MM.1S (cell line): ENCODE data around the gene TTLL3.

Experiments
- DNase-seq: peaks from one replicate; pipeline ENCODE4 v3.0.0-alpha.2; 2015
- H2AFZ ChIP-seq: fragments of 300-600 bp; sonication (generic); 2 replicates; pipeline ENCODE4 v1.6.0; 2016; ENCODE audit warnings: antibody characterized with exemption, low read length
- H3F3A ChIP-seq: fragments of 300-600 bp; sonication (generic); 2 replicates; pipeline ENCODE4 v1.6.1; 2016; ENCODE audit warnings: mild to moderate bottlenecking, antibody characterized with exemption, low read length, moderate library complexity, mixed read lengths; ENCODE audit not compliant: insufficient read depth
- H3K27ac ChIP-seq: fragments of 300-600 bp; sonication (generic); 2 replicates; pipeline ENCODE4 v1.5.1; 2016; ENCODE audit warnings: mild to moderate bottlenecking, low read length
- H3K27me3 ChIP-seq: fragments of 300-600 bp; sonication (generic); replicated peaks from 2 replicates; pipeline ENCODE4 v1.6.0; 2016; ENCODE audit warnings: low read length; ENCODE audit not compliant: insufficient read depth
- H3K36me3 ChIP-seq: fragments of 300-600 bp; sonication (generic); replicated peaks from 2 replicates; pipeline ENCODE4 v1.6.1; 2016; ENCODE audit warnings: mild to moderate bottlenecking, low read length, mixed read lengths; ENCODE audit not compliant: insufficient read depth
- H3K4me1 ChIP-seq: fragments of 300-600 bp; sonication (generic); 2 replicates; pipeline ENCODE4 v1.6.1; 2016; ENCODE audit warnings: low read length, mixed read lengths
- H3K4me2 ChIP-seq: fragments of 300-600 bp; sonication (generic); 2 replicates; pipeline ENCODE4 v1.6.0; 2016; ENCODE audit warnings: low read depth, low read length
- H3K4me3 ChIP-seq: fragments of 300-600 bp; sonication (generic); 2 replicates; pipeline ENCODE4 v1.5.1; 2016; ENCODE audit warnings: low read length, mixed read lengths
- H3K79me2 ChIP-seq: fragments of 300-600 bp; sonication (generic); 2 replicates; pipeline ENCODE4 v1.6.1; 2016; ENCODE audit warnings: mixed run types, low read length, mixed read lengths
- H3K9ac ChIP-seq: fragments of 300-600 bp; sonication (generic); 2 replicates; pipeline ENCODE4 v1.6.1; 2016; ENCODE audit warnings: low read length, mixed read lengths
- H3K9me2 ChIP-seq: fragments of 300-600 bp; sonication (generic); replicated peaks from 2 replicates; pipeline ENCODE4 v1.6.1; 2016; ENCODE audit warnings: mild to moderate bottlenecking, low read length, mixed read lengths; ENCODE audit not compliant: insufficient read depth
- H3K9me3 ChIP-seq: fragments of 300-600 bp; sonication (generic); replicated peaks from 2 replicates; pipeline ENCODE4 v1.6.1; 2016; ENCODE audit warnings: mild to moderate bottlenecking, low read length, mixed read lengths; ENCODE audit not compliant: insufficient read depth
- H4K20me1 ChIP-seq: fragments of 300-600 bp; sonication (generic); 2 replicates; pipeline ENCODE4 v1.6.1; 2016; ENCODE audit warnings: mild to moderate bottlenecking, low read length, moderate library complexity, mixed read lengths; ENCODE audit not compliant: insufficient read depth
- EZH2 ChIP-seq: fragments of 300-600 bp; sonication (generic); optimal IDR thresholded peaks from 2 replicates; pipeline ENCODE3; 2017; ENCODE audit warnings: low read depth, mild to moderate bottlenecking, antibody characterized with exemption, low read length, mixed read lengths
- EZH2phosphoT487 ChIP-seq: fragments of 300-600 bp; sonication (generic); IDR thresholded peaks from 2 replicates; pipeline ENCODE4 v1.6.1; 2018; ENCODE audit warnings: antibody characterized with exemption, low read length
- TF ChIP-seq, protein P1 (sequence below): fragments of 300-600 bp; sonication (generic); IDR thresholded peaks from 2 replicates; pipeline ENCODE4 v1.5.1; 2016; ENCODE audit warnings: antibody characterized with exemption, low read length, mixed read lengths

TTLL3 gene

DNA sequence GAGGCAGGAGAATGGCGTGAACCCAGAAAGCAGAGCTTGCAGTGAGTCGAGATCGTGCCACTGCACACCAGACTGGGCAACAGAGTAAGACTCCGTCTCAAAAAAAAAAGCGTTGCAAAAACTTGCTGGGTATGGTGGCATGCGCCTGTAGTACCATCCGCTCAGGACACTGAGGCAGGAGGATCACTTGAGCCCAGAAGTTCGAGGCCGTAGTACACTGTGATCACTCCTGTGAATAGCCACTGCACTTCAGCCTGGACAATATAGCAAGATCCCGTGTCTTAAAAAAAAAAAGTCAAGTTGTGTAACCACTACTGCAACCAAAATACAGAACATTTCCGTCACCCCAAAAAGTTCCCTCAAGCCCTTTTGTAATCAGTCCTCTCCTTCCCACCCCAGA lies 15.7 kb upstream of the TTLL3 start:
- Histone ChIP-seq H4K20me1 (no peaks in the 10 kb centered on the region), H3K79me2 (peaks cover 61% of the 10 kb centered on the region), H3F3A (no peaks in the 10 kb centered on the region), H3K9me3 (no peaks in the 10 kb centered on the region), H2AFZ (no peak overlapping the region), H3K4me2 (no peak overlapping the region; the same call in 1 of the 2 replicates), H3K9ac (no peak overlapping the region), H3K27me3 (no peaks in the 10 kb centered on the region), H3K27ac (no peak overlapping the region), H3K4me1 (no peaks in the 10 kb centered on the region), H3K9me2 (no peaks in the 10 kb centered on the region), H3K36me3 (peaks cover 8% of the 10 kb centered on the region), H3K4me3 (no peak overlapping the region)
- no peak for DNase-seq
- TF ChIP-seq EZH2phosphoT487, result no peak
- no peak for TF ChIP-seq EZH2
- TF ChIP-seq, protein P1, sequence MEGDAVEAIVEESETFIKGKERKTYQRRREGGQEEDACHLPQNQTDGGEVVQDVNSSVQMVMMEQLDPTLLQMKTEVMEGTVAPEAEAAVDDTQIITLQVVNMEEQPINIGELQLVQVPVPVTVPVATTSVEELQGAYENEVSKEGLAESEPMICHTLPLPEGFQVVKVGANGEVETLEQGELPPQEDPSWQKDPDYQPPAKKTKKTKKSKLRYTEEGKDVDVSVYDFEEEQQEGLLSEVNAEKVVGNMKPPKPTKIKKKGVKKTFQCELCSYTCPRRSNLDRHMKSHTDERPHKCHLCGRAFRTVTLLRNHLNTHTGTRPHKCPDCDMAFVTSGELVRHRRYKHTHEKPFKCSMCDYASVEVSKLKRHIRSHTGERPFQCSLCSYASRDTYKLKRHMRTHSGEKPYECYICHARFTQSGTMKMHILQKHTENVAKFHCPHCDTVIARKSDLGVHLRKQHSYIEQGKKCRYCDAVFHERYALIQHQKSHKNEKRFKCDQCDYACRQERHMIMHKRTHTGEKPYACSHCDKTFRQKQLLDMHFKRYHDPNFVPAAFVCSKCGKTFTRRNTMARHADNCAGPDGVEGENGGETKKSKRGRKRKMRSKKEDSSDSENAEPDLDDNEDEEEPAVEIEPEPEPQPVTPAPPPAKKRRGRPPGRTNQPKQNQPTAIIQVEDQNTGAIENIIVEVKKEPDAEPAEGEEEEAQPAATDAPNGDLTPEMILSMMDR, result no peak

DNA sequence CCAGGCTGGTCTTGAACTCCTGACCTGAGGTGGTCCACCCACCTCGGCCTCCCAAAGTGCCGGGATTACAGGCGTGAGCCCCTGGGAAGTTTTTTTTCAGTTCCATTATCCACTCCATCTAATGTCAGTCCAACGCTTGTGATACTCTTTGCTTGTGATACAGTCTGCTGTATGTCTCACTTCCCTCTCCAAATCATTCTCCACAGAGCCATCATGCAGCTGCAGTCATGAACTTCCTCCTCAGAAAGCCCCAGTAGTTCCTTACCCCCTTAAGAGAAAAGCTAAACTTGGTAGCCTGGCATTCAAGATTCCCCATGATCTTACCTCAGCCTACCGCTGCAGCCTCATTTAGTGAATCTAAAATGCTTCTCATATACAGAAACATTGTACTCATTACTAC lies 14.9 kb upstream of the TTLL3 start:
- Histone ChIP-seq H3K4me3 (no peak overlapping the region), H3K9me2 (no peaks in the 10 kb centered on the region), H3K27ac (no peak overlapping the region), H3K79me2 (peaks cover 61% of the 10 kb centered on the region), H3K36me3 (peaks cover 13% of the 10 kb centered on the region), H3K27me3 (no peaks in the 10 kb centered on the region), H3K9ac (no peak overlapping the region), H3K9me3 (no peaks in the 10 kb centered on the region), H3F3A (no peaks in the 10 kb centered on the region), H2AFZ (no peak overlapping the region), H3K4me1 (no peaks in the 10 kb centered on the region), H4K20me1 (no peaks in the 10 kb centered on the region), H3K4me2 (no peak overlapping the region)
- TF ChIP-seq EZH2 (no peak), EZH2phosphoT487 (no peak)
- TF ChIP-seq, protein P1, result no peak
- DNase-seq, result no peak

DNA sequence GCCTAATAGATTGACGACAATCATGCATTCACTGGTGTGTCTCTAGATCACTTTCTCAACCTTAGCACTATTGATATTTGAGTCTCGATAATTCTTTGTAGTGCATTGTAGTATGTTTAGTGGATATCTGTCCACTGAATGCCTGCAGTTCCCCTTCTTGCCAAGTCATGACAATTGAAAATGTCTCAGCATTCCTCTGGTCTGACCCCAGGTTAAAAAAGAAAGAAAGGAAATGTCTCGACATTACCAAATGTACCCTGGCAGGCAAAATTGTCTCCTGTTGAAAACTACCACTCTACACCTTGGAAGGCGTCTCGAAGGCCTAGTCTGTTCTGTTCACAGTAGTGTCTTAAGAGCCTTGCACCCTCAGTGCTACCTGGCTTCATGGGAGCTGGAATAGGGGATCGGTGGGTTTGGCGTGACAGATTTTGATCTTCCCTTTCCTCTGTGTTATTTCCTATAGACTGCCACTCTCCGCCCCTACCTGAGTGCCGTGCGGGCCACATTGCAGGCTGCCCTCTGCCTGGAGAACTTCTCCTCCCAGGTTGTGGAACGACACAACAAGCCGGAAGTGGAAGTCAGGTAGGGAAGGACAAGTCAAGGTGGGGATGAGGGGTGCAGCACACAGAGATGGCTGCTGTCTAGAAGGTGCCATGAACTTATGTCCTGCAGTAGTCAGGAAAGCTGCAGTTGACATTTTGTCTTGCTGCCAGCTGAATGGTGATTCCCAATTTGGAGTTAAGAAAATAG lies 12.7 kb upstream of the TTLL3 start:
- no peak for DNase-seq

More for the DNA sequence above, 12.7 kb upstream of the TTLL3 start:
- Histone ChIP-seq H3K9me2 (no peaks in the 10 kb centered on the region), H3K36me3 (peaks cover 17% of the 10 kb centered on the region), H3K27me3 (no peaks in the 10 kb centered on the region), H3K4me1 (no peaks in the 10 kb centered on the region), H3F3A (no peaks in the 10 kb centered on the region), H3K4me2 (no peak overlapping the region), H3K27ac (no peak overlapping the region), H3K4me3 (no peak overlapping the region), H2AFZ (no peak overlapping the region), H4K20me1 (no peaks in the 10 kb centered on the region), H3K9me3 (no peaks in the 10 kb centered on the region), H3K9ac (no peak overlapping the region), H3K79me2 (peaks cover 54% of the 10 kb centered on the region)
- TF ChIP-seq EZH2phosphoT487 (no peak), EZH2 (no peak)
- TF ChIP-seq, protein P1, result no peak
